Measurements from ENCODE around the gene WASHC1. TPM values are rescaled to one million over a fixed set of nuclear protein-coding genes. Genes with fewer than 3 reads are reported as not detected.
"Not testable (repeated sequence)": the region's sequence is repeated elsewhere in the genome, so short reads cannot be mapped to it uniquely, and the experiment has no call there.

The WASHC1 gene
- total and polyA plus RNA-seq, 2 donors (not counting 1 experiment from before 2014, with no cell fraction given) = 10.9 to 32.8 TPM

GRCh38 chr9:44416-44815, 15.2 kb upstream of the WASHC1 start:
- not testable (repeated sequence) for H3K9me3 Mint-ChIP-seq (ENCODE audit: insufficient read depth); H4K20me1 ChIP-seq (ENCODE audit: control insufficient read depth, insufficient read depth, low read length, poor library complexity, severe bottlenecking)

GRCh38 chr9:43636-44035, 14.4 kb upstream of the WASHC1 start:
- H3K4me1 Mint-ChIP-seq; H3K9ac ChIP-seq (ENCODE audit: low read length); H3K27me3 ChIP-seq (replicated peaks in 1 of 4; ENCODE audit: control extremely low read depth in 1 of 4, control insufficient read depth in 3 of 4, insufficient read depth in 4 of 4, low read length in 3 of 4); intact Hi-C loops (cut with micrococcal nuclease); H3K27ac ChIP-seq (ENCODE audit: low read length in 2 of 2); H3K4me3 ChIP-seq (ENCODE audit: control extremely low read depth in 1 of 5, extremely low read depth in 1 of 5, insufficient read depth in 1 of 5, low read depth in 2 of 5, low read length in 4 of 5); H3K79me2 ChIP-seq (ENCODE audit: control insufficient read depth, insufficient read depth, low read length); H3K36me3 ChIP-seq (replicated peaks in 1 of 2; ENCODE audit: control extremely low read depth in 1 of 2, control insufficient read depth in 1 of 2, extremely low read depth in 1 of 2, insufficient read depth in 2 of 2, low read length in 1 of 2); ATAC-seq (ENCODE audit: low read depth); CTCF ChIA-PET; H3K9me3 ChIP-seq (ENCODE audit: control extremely low read depth in 1 of 3, control insufficient read depth in 2 of 3, insufficient read depth in 1 of 3, low read length in 2 of 3); H2AFZ ChIP-seq (ENCODE audit: insufficient read depth, low read depth, low read length, poor library complexity, severe bottlenecking); H3K4me1 ChIP-seq (ENCODE audit: control insufficient read depth in 2 of 2, insufficient read depth in 2 of 2, low read length in 2 of 2); H3K4me3 Mint-ChIP-seq; POLR2A ChIA-PET; H4K20me1 ChIP-seq (ENCODE audit: control insufficient read depth, insufficient read depth, low read length, poor library complexity, severe bottlenecking); H3K9me3 Mint-ChIP-seq (ENCODE audit: insufficient read depth); DNase-seq; H3K27ac Mint-ChIP-seq; H3K4me2 ChIP-seq (replicated peaks; ENCODE audit: low read depth, low read length, poor library complexity, severe bottlenecking): not testable (repeated sequence)
- peaks cover 31% of the 10 kb centered on the region for H3K27me3 Mint-ChIP-seq
- WGBS (ENCODE audit: insufficient coverage) = no CpG with 5 or more reads among the region's 3 CpGs

More at GRCh38 chr9:44416-44815, 15.2 kb upstream of the WASHC1 start:
- H3K27ac ChIP-seq (ENCODE audit: low read length in 2 of 2); H3K79me2 ChIP-seq (ENCODE audit: control insufficient read depth, insufficient read depth, low read length); H3K4me1 ChIP-seq (ENCODE audit: control insufficient read depth in 2 of 2, insufficient read depth in 2 of 2, low read length in 2 of 2); H3K9me3 ChIP-seq (ENCODE audit: control extremely low read depth in 1 of 3, control insufficient read depth in 2 of 3, insufficient read depth in 1 of 3, low read length in 2 of 3); H3K4me3 ChIP-seq (ENCODE audit: control extremely low read depth in 1 of 5, extremely low read depth in 1 of 5, insufficient read depth in 1 of 5, low read depth in 2 of 5, low read length in 4 of 5); H3K9ac ChIP-seq (ENCODE audit: low read length); H3K36me3 ChIP-seq (replicated peaks in 1 of 2; ENCODE audit: control extremely low read depth in 1 of 2, control insufficient read depth in 1 of 2, extremely low read depth in 1 of 2, insufficient read depth in 2 of 2, low read length in 1 of 2); POLR2A ChIA-PET; H3K4me3 Mint-ChIP-seq; ATAC-seq (ENCODE audit: low read depth); DNase-seq; CTCF ChIA-PET; H3K4me1 Mint-ChIP-seq; H3K27ac Mint-ChIP-seq; H2AFZ ChIP-seq (ENCODE audit: insufficient read depth, low read depth, low read length, poor library complexity, severe bottlenecking); H3K4me2 ChIP-seq (replicated peaks; ENCODE audit: low read depth, low read length, poor library complexity, severe bottlenecking); H3K27me3 ChIP-seq (replicated peaks in 1 of 4; ENCODE audit: control extremely low read depth in 1 of 4, control insufficient read depth in 3 of 4, insufficient read depth in 4 of 4, low read length in 3 of 4); intact Hi-C loops (cut with micrococcal nuclease): not testable (repeated sequence)
- H3K27me3 Mint-ChIP-seq = peaks cover 32% of the 10 kb centered on the region
- no CpG with 5 or more reads among the region's 3 CpGs for WGBS (ENCODE audit: insufficient coverage)

GRCh38 chr9:43116-43515, 13.9 kb upstream of the WASHC1 start:
- H3K9me3 Mint-ChIP-seq (ENCODE audit: insufficient read depth); H3K9ac ChIP-seq (ENCODE audit: low read length); H3K4me3 Mint-ChIP-seq; H2AFZ ChIP-seq (ENCODE audit: insufficient read depth, low read depth, low read length, poor library complexity, severe bottlenecking); ATAC-seq (ENCODE audit: low read depth); CTCF ChIA-PET; H4K20me1 ChIP-seq (ENCODE audit: control insufficient read depth, insufficient read depth, low read length, poor library complexity, severe bottlenecking); DNase-seq; H3K4me1 ChIP-seq (ENCODE audit: control insufficient read depth in 2 of 2, insufficient read depth in 2 of 2, low read length in 2 of 2); intact Hi-C loops (cut with micrococcal nuclease); POLR2A ChIA-PET; H3K27ac ChIP-seq (ENCODE audit: low read length in 2 of 2); H3K4me1 Mint-ChIP-seq; H3K36me3 ChIP-seq (replicated peaks in 1 of 2; ENCODE audit: control extremely low read depth in 1 of 2, control insufficient read depth in 1 of 2, extremely low read depth in 1 of 2, insufficient read depth in 2 of 2, low read length in 1 of 2); H3K4me2 ChIP-seq (replicated peaks; ENCODE audit: low read depth, low read length, poor library complexity, severe bottlenecking); H3K9me3 ChIP-seq (ENCODE audit: control extremely low read depth in 1 of 3, control insufficient read depth in 2 of 3, insufficient read depth in 1 of 3, low read length in 2 of 3); H3K79me2 ChIP-seq (ENCODE audit: control insufficient read depth, insufficient read depth, low read length); H3K27ac Mint-ChIP-seq; H3K27me3 ChIP-seq (replicated peaks in 1 of 4; ENCODE audit: control extremely low read depth in 1 of 4, control insufficient read depth in 3 of 4, insufficient read depth in 4 of 4, low read length in 3 of 4); H3K4me3 ChIP-seq (ENCODE audit: control extremely low read depth in 1 of 5, extremely low read depth in 1 of 5, insufficient read depth in 1 of 5, low read depth in 2 of 5, low read length in 4 of 5): not testable (repeated sequence)
- WGBS (ENCODE audit: insufficient coverage) = no CpG with 5 or more reads among the region's 3 CpGs
- peaks cover 27% of the 10 kb centered on the region for H3K27me3 Mint-ChIP-seq

GRCh38 chr9:41819-42218, 12.6 kb upstream of the WASHC1 start:
- H4K20me1 ChIP-seq (ENCODE audit: control insufficient read depth, insufficient read depth, low read length, poor library complexity, severe bottlenecking); DNase-seq; H3K9me3 Mint-ChIP-seq (ENCODE audit: insufficient read depth); intact Hi-C loops (cut with micrococcal nuclease); H3K4me3 Mint-ChIP-seq; H3K4me1 Mint-ChIP-seq; H3K79me2 ChIP-seq (ENCODE audit: control insufficient read depth, insufficient read depth, low read length); H3K4me2 ChIP-seq (replicated peaks; ENCODE audit: low read depth, low read length, poor library complexity, severe bottlenecking); H3K4me1 ChIP-seq (ENCODE audit: control insufficient read depth in 2 of 2, insufficient read depth in 2 of 2, low read length in 2 of 2); H2AFZ ChIP-seq (ENCODE audit: insufficient read depth, low read depth, low read length, poor library complexity, severe bottlenecking); ATAC-seq (ENCODE audit: low read depth); H3K27me3 ChIP-seq (replicated peaks in 1 of 4; ENCODE audit: control extremely low read depth in 1 of 4, control insufficient read depth in 3 of 4, insufficient read depth in 4 of 4, low read length in 3 of 4); H3K27ac Mint-ChIP-seq; CTCF ChIA-PET; H3K9ac ChIP-seq (ENCODE audit: low read length); POLR2A ChIA-PET; H3K27ac ChIP-seq (ENCODE audit: low read length in 2 of 2); H3K4me3 ChIP-seq (ENCODE audit: control extremely low read depth in 1 of 5, extremely low read depth in 1 of 5, insufficient read depth in 1 of 5, low read depth in 2 of 5, low read length in 4 of 5); H3K36me3 ChIP-seq (replicated peaks in 1 of 2; ENCODE audit: control extremely low read depth in 1 of 2, control insufficient read depth in 1 of 2, extremely low read depth in 1 of 2, insufficient read depth in 2 of 2, low read length in 1 of 2); H3K9me3 ChIP-seq (ENCODE audit: control extremely low read depth in 1 of 3, control insufficient read depth in 2 of 3, insufficient read depth in 1 of 3, low read length in 2 of 3): not testable (repeated sequence)
- H3K27me3 Mint-ChIP-seq = peaks cover 27% of the 10 kb centered on the region
- no CpG with 5 or more reads among the region's 2 CpGs for WGBS (ENCODE audit: insufficient coverage)

Measured in B cell (primary cell).